Activated CD4-positive, alpha-beta T cell treated with anti-CD3 and anti-CD28 coated beads, Interleukin-2, amount 50 U/mL, for 4 hours (primary cell): ENCODE results near the gene FFAR4.

Experiments used
- DNase-seq, 2 experiments: peaks; one replicate each; pipeline ENCODE4 v3.0.0-alpha.2; 2020

The FFAR4 gene

DNA sequence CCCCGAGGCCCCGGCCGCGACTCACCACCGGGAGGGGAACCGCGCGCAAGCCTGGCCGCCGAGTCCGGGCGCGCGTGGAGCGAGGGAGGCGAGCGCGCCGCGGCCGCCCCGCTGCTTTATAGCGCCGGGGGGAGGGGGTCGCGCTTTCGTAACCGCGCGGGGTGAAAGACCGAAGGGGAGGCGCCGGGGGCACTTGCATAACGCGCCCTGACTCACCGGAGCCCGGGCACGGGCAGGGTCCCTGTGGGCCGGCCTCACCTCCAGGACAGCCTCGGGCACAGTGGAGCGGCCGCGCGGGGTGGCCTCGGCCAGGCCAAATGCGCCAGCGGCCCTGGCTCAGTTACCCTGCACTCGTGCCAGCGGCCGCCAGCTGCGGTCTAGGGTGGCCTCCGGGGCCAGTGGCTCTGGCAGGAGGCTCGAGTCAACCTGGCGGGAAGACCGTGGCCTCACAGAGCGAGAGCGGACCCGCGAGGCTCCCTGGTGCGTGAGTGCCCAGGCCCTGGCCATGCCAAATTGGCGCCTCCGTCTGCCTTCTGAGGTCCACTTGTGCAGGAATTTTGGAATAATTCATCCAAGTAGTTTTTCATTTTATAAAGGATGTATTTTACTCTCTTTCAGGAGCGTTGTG is 34.8 kb downstream of the FFAR4 start, which contains the start of gene RBP4:
Gene RBP4 (minus strand): TSS at position 90 of the 628 bp plus-strand sequence. CDS start 207 bp downstream, outside the sequence.
- DNase-seq = no peak

- DNase-seq = no peak
Measured at GRCh38 chr10:93601774-93602162, 35.3 kb downstream of the FFAR4 start.

GRCh38 chr10:93603023-93603422 is 36.6 kb downstream of the FFAR4 start:
- DNase-seq = no peak

DNA sequence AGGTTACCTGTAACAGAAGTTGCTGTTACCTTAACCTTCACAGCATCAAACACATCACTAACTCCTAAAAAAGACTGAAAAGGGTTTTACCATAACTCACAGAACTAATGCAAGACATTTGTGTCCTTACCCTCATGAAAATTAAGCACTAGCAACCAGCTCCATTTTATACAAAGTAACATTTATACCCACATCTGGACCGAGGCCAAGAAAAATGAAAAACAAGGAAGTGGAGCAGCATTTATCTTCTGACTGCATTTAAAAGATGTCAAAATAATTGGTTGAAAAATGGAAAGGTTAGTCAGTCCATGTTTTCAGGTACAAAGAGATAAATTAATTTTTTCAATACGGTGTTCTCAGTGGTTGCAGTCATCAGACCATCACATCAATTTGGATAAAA is 37.7 kb downstream of the FFAR4 start:
- DNase-seq = no peak

GRCh38 chr10:93608421-93608820 is 42.0 kb downstream of the FFAR4 start:
- DNase-seq = no peak

GRCh38 chr10:93612311-93612710 is 45.8 kb downstream of the FFAR4 start, which contains the start of gene PDE6C:
Gene PDE6C (plus strand): TSS chr10:93612537. CDS start chr10:93612726, 189 bp downstream.
- no peak for DNase-seq

GRCh38 chr10:93613126-93613525 is 46.7 kb downstream of the FFAR4 start:
- DNase-seq = no peak

DNA sequence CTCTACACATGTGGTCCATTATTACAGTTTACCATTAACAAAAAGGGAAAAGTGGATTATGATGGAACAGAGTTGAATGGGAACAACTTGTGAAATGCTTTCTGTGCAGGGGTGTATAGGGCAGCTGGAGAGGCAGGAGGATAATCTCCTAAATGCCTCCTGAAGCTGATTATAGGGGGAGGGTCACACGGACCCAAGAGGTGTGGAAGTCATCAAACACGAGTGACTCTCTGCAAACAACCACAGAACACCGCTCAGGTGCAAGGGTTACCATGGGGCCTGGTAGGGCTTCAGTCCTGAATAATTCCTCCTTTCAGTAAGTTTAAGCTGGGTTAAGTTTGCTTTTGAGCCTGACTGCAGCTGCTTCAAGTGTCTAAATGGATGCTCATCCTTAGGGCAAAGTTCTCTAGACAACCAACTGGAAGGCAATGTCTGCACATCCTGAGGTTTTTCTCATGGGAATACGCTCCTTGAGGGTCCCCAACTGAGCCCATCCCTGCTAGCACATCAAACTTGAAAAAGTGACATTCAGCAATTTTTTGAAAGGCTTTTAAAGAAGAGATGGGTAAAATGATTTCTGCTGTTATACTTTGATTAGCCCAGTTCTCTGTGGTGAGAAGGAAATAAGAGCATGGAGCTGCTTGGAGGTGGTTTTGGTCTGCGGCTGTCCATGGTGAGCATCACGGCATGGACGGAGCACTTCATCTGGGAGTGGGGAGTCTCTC is 47.8 kb downstream of the FFAR4 start:
- DNase-seq = no peak

- DNase-seq = no peak
Measured at GRCh38 chr10:93615576-93616235, 49.2 kb downstream of the FFAR4 start.

DNA sequence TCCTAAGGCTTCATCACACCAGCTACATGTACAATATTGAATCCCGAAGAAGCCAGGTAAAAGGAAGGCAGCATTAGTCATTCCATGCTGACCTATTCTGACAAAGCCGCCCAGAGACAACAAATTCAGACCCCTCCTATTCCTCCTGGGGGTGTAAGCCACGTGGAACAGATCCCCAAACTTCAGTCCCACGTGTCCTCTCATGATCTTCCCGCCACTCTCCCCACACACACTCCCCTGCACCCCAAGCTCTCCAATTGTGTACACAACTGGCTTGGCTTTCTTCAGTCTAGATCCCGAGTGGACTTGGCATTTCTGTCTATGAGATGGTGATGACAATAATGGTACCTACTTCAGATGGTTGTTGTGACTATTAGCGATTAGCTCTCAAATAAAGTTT is 54.5 kb downstream of the FFAR4 start:
- DNase-seq = no peak

DNA sequence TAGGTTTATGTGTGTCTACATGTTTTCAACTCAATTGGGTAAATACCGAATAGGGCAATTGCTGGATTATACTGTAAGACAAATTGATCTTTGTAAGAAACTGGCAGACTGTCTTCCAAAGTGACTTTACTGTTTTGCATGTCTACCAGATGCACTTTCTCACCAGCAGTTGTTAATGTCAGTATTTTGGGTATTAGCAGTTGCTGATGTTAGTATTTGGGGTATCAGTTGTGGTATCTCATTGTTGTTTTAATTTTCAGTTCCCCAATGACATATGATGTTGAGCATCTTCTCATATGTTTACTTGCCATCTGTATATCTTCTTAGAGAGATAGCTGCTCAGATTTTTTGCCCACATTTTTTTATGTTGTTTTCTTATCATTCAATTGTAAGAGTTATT is 56.5 kb downstream of the FFAR4 start:
- DNase-seq = no peak

DNA sequence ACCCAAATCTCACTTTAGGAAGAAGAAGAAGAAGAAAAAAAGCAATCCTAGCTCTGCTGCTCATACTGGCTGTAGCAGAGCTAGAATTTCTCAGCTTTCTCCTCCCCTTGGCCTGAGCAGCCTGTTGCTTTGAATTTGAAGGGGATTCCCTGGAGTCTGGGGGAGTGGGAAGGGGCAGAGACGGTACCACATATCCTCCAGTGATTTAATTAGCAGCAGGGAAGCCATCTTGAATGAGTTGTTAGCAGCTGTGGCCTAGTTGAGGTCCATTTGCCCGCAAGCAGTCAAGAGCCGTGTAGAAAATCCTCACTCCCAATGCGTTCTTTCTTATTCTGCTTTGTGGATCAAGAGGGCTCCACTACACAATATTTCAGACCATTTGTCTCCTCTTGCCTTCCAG is 62.4 kb downstream of the FFAR4 start:
- no peak for DNase-seq

DNA sequence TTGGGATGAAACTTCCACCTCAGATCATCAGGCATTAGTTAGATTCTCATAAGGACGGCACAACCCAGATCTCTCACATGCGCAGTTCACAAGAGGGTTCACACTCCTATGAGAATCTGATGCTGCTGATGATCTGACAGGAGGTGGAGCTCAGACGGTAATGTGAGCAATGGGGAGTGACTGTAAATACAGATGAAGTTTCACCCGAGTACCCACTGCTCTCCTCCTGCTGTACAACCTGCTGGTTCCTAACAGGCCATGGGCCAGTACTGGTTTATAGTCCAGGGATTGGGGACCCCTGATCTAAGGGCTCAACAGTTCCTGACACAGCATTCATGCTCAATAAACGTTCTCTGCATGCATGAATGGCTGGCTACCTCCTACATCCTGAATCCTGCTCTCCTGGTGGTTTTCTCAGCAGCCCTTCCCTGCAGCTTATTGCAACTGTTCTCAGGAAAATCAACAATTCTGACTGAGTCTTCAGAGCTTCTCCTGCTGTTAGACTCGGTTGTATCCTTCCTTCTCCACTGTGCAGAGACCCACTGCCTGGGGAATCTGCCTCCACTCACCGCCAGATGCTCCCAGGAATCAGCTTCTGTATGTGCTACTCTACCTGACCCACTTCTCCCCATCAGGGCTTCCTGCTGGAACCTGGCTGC is 63.3 kb downstream of the FFAR4 start:
- DNase-seq = no peak

DNA sequence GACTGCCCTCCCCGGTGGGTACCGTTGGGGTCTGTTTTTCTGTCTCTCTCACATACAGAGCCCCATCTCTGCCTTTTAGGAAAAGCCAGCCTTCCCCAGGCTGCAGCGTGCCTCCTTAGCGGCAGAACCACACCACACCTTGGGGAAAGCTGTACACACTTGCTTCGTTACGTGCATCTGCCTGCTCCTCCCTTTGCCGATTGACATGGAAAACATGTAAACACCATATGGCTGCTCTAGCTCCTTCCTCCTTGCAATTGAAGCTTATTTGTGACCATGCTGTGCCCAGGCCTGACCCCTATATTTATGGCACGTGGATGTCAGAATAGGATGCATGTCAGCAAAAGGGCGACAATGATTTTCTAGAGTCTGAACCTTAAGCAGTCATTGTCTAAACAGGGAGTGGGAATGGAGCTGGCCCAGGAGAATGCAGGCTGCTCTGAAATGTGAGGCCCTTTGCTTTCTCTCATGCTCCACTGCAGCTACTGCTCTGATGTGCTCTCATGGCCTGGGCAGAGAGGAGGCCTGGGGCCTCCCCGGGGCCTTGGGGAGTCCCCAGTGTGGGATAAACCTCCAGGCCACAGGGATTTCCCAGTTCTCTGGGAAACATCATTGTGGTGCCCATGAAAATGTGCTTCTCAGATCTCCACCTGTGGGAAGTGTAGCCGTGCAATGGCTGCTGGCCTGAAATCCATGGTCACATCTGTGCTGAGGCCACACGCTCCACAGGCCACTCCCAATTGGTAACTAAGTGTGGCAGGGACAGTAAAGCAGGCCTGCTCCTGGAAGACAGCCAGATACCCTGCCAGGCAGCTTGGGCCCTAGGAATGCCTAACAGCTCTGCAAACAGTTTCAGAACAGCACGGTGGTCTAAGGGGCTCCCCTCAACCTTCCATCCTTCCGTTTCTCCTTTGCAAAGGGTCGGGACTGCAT is 64.4 kb downstream of the FFAR4 start:
- no peak for DNase-seq
